ENCODE measurements around the gene TRPM1. TPM values are rescaled to one million over a fixed set of nuclear protein-coding genes. Genes with fewer than 3 reads are reported as not detected.
"Not testable (repeated sequence)": the region's sequence is repeated elsewhere in the genome, so short reads cannot be mapped to it uniquely, and the experiment has no call there.

TRPM1 gene
- total RNA-seq, 1 donor from 2014 or later: 0.10 TPM

GRCh38 chr15:31127596-31128261 is 26.2 kb upstream of the TRPM1 start:
- ATAC-seq: no peak

GRCh38 chr15:31125061-31125460 is 23.5 kb upstream of the TRPM1 start:
- no peak for DNase-seq (ENCODE audit: low spot score)
- no peak for ATAC-seq

More at GRCh38 chr15:31127596-31128261, 26.2 kb upstream of the TRPM1 start:
- DNase-seq (ENCODE audit: low spot score): no peak

DNA sequence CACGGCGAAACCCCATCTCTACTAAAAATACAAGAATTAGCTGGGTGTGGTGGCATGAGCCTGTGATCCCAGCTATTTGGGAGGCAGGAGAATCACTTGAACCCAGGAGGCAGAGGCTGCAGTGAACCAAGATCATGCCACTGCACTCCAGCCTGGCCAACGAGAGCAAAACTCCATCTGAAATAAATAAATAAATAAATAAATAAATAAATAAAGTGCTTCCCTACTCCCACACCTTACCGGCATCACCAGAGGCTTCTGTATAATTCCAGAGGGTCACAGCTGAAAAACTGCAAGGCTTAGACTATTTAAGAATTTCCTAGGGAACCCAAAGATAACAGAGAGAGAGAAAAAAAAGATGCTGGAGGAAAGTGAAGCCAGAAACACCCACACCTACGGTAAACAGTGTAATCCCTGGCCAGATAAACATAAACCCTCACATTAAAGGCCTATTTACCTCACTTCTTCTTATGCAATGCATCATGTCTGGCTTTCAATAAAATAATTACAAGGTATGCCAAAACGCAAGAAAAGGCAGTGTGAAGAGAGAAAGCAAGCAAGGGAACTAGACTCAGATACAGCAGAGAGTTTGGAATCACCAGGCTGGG is 15.0 kb upstream of the TRPM1 start:
- DNase-seq (ENCODE audit: low spot score): no peak

DNA sequence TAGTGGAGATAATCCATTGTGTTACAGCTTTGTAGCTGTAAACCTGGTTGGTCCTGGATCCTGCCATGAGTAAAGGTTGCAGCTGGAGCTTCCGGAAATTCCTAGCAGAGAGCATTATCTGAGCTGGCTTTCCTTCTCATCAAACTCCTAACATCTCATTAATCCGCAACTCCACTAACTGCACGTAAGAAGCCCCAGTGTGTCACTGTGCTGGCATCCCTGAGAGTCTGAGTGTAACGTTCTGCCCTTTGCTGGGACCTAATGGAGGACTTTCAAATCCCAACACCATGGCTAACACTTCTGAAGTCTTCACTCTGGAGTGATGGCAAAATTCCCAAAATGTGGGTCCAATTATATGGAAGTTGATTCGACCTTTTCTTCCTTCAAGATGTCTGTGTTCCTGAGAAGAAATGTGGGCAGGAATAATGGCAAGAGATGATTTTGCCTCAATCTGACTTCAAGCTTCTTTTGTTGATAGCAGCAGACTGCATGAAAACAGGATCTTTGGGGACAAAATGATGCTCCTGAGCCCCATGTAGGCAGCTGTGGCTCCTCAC is 9.6 kb upstream of the TRPM1 start:
- ATAC-seq (no peak), DNase-seq (ENCODE audit: low spot score) (no peak)

More for the DNA sequence above, 15.0 kb upstream of the TRPM1 start:
- ATAC-seq: no peak

DNA sequence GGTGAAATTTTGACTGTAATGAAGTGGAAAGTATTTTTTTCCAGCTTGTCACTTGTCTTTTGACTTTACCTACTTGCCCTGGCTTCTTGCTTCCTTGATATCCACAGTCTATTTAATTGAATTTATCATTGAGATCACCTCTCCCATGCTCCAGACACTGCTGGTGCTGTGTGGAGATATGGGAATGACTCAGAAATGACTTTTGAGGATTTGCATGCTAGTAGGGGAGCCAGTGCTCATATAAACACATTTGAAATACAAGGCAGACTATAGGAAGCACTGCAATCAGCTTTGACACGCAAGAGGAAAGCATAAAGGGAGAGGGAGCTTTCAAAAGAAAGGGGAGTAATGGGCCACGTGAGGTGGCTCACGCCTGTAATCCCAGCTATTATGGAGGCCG is 7.3 kb upstream of the TRPM1 start:
- no peak for ATAC-seq
- DNase-seq (ENCODE audit: low spot score): no peak

- no peak for ATAC-seq
- no peak for DNase-seq (ENCODE audit: low spot score)
Observed at GRCh38 chr15:31106495-31107300, 5.2 kb upstream of the TRPM1 start.

DNA sequence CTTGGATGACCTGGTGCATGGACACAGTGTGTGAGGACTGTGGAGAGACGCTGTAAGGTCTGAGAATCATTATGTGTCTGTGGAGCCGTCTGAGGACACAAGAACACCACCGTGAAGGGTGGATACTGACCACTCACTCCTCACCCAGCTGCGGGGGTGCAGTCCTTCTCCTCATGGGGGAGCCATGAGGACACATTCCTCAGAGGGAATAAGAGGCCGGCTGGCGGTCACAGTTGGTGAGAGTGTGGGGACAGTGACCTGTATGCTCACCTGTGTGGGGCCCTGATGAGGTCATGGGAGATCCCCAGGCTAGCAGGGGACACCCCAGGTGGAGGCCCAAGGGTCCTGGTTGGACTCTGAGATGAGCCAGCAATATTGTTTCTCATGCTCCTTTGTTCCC is 2.5 kb upstream of the TRPM1 start:
- ATAC-seq (no peak), DNase-seq (ENCODE audit: low spot score) (no peak)

- ATAC-seq: no peak
Observed at GRCh38 chr15:31102374-31103342, 1.1 kb upstream of the TRPM1 start.

DNA sequence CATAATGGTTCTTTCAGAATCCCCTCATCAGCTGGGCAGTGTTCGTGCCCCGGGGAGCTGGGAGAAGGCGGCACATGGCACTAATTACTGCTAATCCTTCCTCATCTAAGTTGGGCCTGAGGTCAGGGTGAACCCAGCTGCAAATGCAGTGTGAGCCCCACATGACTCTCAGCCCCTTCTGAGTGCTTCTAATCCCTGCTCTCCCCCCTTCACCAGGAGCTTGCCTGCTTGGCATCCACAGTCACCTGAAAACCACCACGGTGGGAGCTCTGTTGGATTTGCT is 455 bp upstream of the TRPM1 start:
- ATAC-seq (no peak), DNase-seq (ENCODE audit: low spot score) (no peak)

More at GRCh38 chr15:31102374-31103342, 1.1 kb upstream of the TRPM1 start:
- DNase-seq (ENCODE audit: low spot score): no peak

DNA sequence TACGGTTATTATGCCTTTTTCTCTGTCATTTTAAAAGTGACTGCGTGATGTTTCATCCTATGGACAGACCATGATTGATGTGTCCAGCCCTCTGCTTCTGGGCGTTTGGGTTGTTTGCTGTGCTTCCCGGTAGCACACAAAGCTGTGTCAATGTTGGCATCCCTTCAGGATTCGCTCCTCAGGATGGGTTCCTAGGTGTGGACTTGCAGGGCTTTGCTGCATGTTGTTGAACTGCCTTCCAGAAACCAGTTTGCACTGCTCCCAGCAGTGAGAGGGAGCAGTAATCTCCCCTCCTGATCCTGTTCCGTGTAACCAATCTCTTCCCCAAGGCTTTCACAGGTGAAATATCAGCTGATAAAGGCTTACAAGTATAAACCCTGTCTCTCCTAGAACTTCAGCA is 787 bp downstream of the TRPM1 start:
- ATAC-seq (no peak), DNase-seq (ENCODE audit: low spot score) (no peak)

DNA sequence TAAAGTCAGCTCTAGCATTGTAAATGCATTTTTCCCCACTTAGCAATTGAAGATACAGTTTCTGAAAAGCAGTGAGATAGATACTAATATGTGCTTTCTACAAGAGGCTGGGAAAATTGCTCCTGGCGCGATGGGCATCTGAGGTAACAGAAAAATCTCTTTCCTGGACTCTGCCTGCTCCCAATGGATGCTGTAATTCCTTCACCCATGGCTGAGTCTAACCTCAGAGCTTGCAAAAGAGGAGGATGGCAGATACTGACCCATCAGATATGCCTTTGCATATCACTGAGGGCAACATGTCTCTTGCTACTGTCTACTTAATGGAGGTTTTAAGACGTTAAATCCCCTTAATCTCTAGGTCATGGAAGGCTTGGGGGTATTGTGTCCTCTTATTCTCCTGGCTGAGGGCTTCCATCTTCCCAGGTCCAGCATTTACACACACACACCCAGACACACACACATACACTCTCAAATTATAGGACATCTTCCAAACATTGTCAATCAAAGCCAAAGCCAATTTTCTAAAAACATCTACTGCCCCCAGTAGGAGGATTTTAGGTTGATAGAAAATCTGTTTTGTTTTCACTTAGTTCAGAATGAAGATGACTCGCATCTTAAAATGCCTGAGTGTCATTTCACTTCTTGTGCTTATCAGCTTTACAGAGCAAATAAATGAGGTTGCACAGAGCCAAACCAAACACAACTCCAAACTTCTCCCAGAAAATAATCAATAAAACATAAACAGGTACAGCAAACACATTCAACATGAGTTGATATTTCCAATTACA is 2.4 kb downstream of the TRPM1 start:
- no peak for DNase-seq (ENCODE audit: low spot score)
- ATAC-seq: peak; percentile 79

DNA sequence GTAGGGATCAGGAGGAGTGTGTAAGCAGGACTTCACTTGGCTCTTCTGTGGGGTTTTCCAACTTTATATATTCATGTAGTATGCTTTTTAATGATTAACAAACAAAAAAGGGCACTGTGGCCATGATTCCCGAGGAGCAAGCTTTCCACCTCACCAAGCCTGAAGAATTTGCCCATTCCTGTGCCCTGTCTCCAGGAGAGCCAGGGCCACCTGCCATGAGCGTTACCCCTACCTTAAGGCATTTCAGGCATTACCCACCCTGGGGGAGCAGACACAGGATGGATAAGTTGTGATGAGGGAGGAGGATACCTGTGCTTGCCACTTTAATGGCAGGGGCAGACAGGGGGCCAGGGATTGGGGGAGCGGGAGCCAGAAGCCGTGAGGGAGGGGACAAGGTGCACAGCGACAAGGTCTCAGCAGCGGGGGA is 3.0 kb downstream of the TRPM1 start:
- DNase-seq (ENCODE audit: low spot score) (no peak), ATAC-seq (no peak)

DNA sequence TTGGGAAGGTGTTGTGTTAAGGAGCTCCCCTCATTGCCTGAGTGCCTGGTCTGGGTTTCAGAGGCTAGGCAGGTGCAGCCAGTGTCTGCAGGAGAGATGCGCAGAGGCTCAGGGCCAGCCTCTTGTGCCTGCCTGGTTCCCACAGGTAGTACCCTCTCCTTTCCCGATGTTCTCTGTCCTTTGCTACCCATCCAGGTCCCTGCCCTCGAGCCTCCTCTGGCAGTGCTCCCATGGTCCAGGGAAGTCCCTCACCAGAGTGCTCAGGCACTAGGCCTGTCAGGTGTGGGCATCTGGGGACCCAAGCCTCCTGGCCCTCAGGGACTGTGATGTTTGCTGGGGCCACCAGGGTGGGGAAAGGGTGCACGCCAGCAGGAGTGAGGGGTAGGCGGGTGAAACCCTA is 5.0 kb downstream of the TRPM1 start:
- no peak for ATAC-seq
- DNase-seq (ENCODE audit: low spot score): no peak

DNA sequence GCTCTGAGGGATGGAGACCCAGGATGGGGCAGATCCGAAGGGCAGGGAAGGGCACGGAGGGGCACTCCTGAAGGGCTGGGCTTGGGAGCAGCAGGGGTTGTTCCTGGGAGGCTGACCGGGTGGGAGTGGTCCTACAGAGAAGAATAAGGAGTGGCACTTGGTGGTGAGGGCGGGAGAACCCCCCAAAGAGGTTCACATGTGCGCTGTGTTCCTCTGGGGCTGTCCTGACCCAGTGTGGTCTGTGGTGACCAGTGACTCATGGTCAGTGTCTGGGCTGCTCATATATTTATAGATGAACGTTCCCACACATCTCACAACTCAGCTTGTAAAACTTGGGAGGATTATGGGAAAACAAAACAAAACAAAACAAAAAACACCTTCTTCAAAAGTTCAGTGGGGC is 10.0 kb downstream of the TRPM1 start:
- ATAC-seq (no peak), DNase-seq (ENCODE audit: low spot score) (no peak)

DNA sequence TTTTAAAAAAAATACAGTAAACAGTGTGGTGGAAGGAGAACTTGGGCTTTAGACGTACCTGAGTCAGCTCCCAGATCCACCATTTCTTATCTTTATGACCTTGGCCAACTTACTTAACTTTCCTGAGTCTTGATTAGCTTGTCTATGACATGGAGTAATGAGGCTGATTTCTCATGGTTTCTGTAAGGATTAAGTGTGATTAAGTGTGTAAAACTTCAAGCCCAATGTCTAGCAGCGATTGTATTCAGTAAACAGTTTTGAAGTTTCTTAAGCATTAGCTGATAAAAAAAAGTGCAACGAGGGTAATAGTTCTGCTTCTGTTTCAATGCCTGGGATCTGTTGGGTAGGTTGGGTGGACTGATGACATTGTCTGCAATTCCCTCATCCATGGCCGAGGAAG is 10.8 kb downstream of the TRPM1 start:
- ATAC-seq: no peak
- DNase-seq (ENCODE audit: low spot score): no peak

GRCh38 chr15:31089368-31090047 is 12.0 kb downstream of the TRPM1 start:
- DNase-seq (ENCODE audit: low spot score) (no peak), ATAC-seq (no peak)

- ATAC-seq (no peak), DNase-seq (ENCODE audit: low spot score) (no peak)
Observed at GRCh38 chr15:31088672-31089367, 12.7 kb downstream of the TRPM1 start.

GRCh38 chr15:31088041-31088440 is 13.5 kb downstream of the TRPM1 start:
- DNase-seq (ENCODE audit: low spot score); ATAC-seq: not testable (repeated sequence)

DNA sequence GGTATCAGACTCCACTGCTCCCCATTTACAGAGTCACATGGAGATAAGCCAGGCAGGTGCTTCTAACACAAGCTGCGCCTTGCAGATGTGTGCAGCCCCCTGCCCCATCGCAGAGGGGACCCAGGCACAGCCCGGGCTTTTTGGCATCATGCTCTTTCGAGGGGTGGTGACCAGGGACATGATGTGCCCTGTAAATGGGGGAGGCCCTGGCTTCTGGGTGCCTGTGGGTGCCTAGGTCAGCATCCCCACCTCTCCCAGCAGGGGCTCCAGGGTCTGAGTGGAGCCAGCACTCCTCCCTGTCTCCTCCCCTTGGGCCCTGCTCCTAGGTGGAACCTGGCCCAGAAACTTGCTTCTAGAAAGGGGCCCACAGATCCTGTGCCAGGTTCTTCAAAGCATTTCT is 15.2 kb downstream of the TRPM1 start:
- ATAC-seq (no peak), DNase-seq (ENCODE audit: low spot score) (no peak)

Measured in left lobe of liver (tissue), 2 donors.